Measurements from ENCODE around the gene RNPC3.
"Not testable (repeated sequence)": the region's sequence is repeated elsewhere in the genome, so short reads cannot be mapped to it uniquely, and the experiment has no call there.

DNA sequence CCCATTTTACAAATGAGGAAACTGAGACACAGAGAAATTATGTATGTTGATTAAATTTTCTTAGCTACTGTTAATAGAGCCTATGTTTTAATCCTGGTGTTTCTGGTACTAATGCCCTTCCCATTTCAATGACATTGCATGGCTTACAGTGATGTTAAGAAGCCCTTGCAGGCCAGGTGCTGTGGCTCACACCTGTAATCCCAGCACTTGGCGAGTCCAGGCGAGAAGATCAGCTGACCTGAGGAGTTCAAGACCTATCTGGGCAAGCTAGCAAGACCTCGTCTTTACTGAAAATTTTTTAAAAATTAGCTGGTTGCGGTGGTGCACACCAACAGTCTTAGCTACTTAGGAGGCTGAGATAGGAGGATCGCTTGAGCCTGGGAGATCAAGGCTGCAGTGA, 51.3 kb downstream of the RNPC3 start:
- TF ChIP-seq, protein P1, sequence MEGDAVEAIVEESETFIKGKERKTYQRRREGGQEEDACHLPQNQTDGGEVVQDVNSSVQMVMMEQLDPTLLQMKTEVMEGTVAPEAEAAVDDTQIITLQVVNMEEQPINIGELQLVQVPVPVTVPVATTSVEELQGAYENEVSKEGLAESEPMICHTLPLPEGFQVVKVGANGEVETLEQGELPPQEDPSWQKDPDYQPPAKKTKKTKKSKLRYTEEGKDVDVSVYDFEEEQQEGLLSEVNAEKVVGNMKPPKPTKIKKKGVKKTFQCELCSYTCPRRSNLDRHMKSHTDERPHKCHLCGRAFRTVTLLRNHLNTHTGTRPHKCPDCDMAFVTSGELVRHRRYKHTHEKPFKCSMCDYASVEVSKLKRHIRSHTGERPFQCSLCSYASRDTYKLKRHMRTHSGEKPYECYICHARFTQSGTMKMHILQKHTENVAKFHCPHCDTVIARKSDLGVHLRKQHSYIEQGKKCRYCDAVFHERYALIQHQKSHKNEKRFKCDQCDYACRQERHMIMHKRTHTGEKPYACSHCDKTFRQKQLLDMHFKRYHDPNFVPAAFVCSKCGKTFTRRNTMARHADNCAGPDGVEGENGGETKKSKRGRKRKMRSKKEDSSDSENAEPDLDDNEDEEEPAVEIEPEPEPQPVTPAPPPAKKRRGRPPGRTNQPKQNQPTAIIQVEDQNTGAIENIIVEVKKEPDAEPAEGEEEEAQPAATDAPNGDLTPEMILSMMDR (conservative IDR thresholded peaks at IDR 0.05): not testable (repeated sequence)
- not testable (repeated sequence) for TF ChIP-seq EZH2 (IDR thresholded peaks at IDR 0.05; ENCODE audit: low read depth)

All from PC-9 (cell line).